ENCODE results near the gene LIPC. TPM values are rescaled to one million over a fixed set of nuclear protein-coding genes. Genes with fewer than 3 reads are reported as not detected.

The LIPC gene
- total and polyA plus RNA-seq, 2 of the 4 experiments (the other 2 are of a cell fraction) = 0.07 TPM; not detected in 1

DNA sequence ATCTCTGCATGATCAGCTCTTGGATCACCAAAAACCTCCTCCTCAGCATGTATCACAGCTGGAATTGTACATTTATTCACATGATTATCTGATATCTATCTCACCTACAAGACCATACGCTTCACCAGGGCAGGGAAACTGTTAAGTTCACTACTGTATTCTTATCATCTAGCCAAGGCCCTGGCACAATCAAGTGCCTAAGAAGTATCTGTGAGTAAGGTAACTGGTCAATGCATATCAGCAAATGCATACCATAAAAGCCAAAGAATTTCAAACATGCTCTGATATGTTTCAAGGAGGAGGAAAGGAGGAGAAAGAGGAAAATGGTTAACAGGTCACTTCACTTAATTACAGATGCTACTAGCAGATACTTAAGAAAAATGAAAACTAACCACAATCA is 158.4 kb downstream of the LIPC start:
- in situ Hi-C loops (cut with MboI; ENCODE audit: low sequenced_read_pairs) = no loop called here

More for the DNA sequence above, 158.4 kb downstream of the LIPC start:
- Histone ChIP-seq H3K14ac (replicated peaks; ENCODE audit: low read depth, low read length) (no peak overlapping the region), H3K27me3 (ENCODE audit: control insufficient read depth, insufficient read depth, low read length) (no peaks in the 10 kb centered on the region), H4K8ac (ENCODE audit: low read depth in 2 of 2, low read length in 2 of 2) (no peak overlapping the region), H2BK120ac (ENCODE audit: low read depth, low read length) (no peak overlapping the region), H3K23ac (ENCODE audit: low read depth, low read length) (no peak overlapping the region), H3K18ac (ENCODE audit: low read depth, low read length) (no peak overlapping the region), H3K4me2 (ENCODE audit: low read depth, low read length) (no peak overlapping the region; the same call in 1 of the 2 replicates), H3K9me3 (ENCODE audit: control insufficient read depth, insufficient read depth, low read length) (no peaks in the 10 kb centered on the region), H4K91ac (ENCODE audit: insufficient read depth, low read depth, low read length) (no peak overlapping the region), H2BK15ac (ENCODE audit: low read depth, low read length) (no peak overlapping the region), H3K36me3 (ENCODE audit: control insufficient read depth, insufficient read depth, low read length) (no peaks in the 10 kb centered on the region), H2AK9ac (replicated peaks; ENCODE audit: low read depth, low read length, poor library complexity) (no peak overlapping the region), H3K4me3 (ENCODE audit: insufficient read depth, low read depth, low read length) (no peak overlapping the region), H3K79me1 (ENCODE audit: low read depth in 1 of 2, low read length in 2 of 2) (no peaks in the 10 kb centered on the region; a peak in 1 of 4 replicates), H4K20me1 (ENCODE audit: insufficient read depth, low read length) (no peaks in the 10 kb centered on the region), H4K5ac (ENCODE audit: low read depth, low read length) (no peak overlapping the region), H2AFZ (replicated peaks; ENCODE audit: low read length, poor library complexity) (no peak overlapping the region), H3K27ac (ENCODE audit: insufficient read depth, low read length) (no peak overlapping the region), H3K4me1 (ENCODE audit: control insufficient read depth, insufficient read depth, low read length) (peaks cover 5% of the 10 kb centered on the region; the same call in 1 of the 2 replicates), H2BK20ac (ENCODE audit: low read depth, low read length) (no peak overlapping the region), H3K4ac (ENCODE audit: low read depth, low read length) (no peak overlapping the region), H3K9me1 (ENCODE audit: insufficient read depth, low read length) (peaks cover 2% of the 10 kb centered on the region; the same call in 1 of the 2 replicates), H2AK5ac (ENCODE audit: low read depth, low read length) (no peak overlapping the region), H3K56ac (ENCODE audit: extremely low read depth, insufficient read depth, low read length) (no peak overlapping the region), H3K9ac (ENCODE audit: low read depth, low read length) (no peak overlapping the region), H2BK5ac (ENCODE audit: low read depth, low read length, poor library complexity, severe bottlenecking) (no peak overlapping the region)
- dilution Hi-C loops (cut with HindIII; ENCODE audit: low sequenced_read_pairs, unreplicated experiment) (no loop called here), intact Hi-C loops (cut with micrococcal nuclease) (no loop called here)
- CTCF ChIA-PET = no interaction called here
- no TSS peak for BruUV-seq (replicated peaks)
- POLR2A ChIA-PET (ENCODE audit: unreplicated experiment) = no interaction called here
- no peak for DNase-seq
- ATAC-seq (ENCODE audit: low read depth) = no peak
- WGBS, 2 experiments (ENCODE audit: extremely low coverage in 2 of 2, insufficient read length in 1 of 2) = no CpG with 5 or more reads among the region's 1 CpG
- TF ChIP-seq MXI1 (IDR thresholded peaks at IDR 0.05; ENCODE audit: borderline replicate concordance, low read depth, low read length) (no peak), POLR2A (IDR thresholded peaks at IDR 0.05; ENCODE audit: low read depth, low read length) (no peak), CHD1 (IDR thresholded peaks at IDR 0.05; ENCODE audit: low read depth, low read length) (no peak), BHLHE40 (IDR thresholded peaks at IDR 0.05; ENCODE audit: low read depth, low read length) (no peak), SMC3 (IDR thresholded peaks at IDR 0.05; ENCODE audit: low read depth, low read length) (no peak), CEBPB (IDR thresholded peaks at IDR 0.05; ENCODE audit: low read depth, low read length) (no peak), MAFK (IDR thresholded peaks at IDR 0.05; ENCODE audit: low read depth, low read length) (no peak), MAZ (IDR thresholded peaks at IDR 0.05; ENCODE audit: borderline replicate concordance, low read depth, low read length) (no peak), RFX5 (IDR thresholded peaks at IDR 0.05; ENCODE audit: low read depth, low read length) (no peak)

Measured in IMR-90 (cell line).